Smooth muscle cell of trachea (primary cell): ENCODE results near the gene MMP24. TPM values are rescaled to one million over a fixed set of nuclear protein-coding genes. Genes with fewer than 3 reads are reported as not detected.

Experiments used
- total RNA-seq: library from RNA; depleted of rRNA; stranded (reverse); fragments of >200 nt; gene quantifications from 2 replicates; pipeline ENCODE4 v1.2.1, GENCODE V29; 2014

Gene MMP24
- 0.29 and 0.50 TPM in 2 replicates for total RNA-seq

GRCh38 chr20:35226126-35226883 is at the start of gene MMP24:
MMP24 (plus strand) TSS chr20:35226690; CDS start chr20:35226739, 49 bp downstream.

GRCh38 chr20:35277531-35278395 is 51.3 kb downstream of the MMP24 start, which contains the start of gene MMP24OS:
MMP24OS (minus strand) TSS chr20:35278122; CDS start chr20:35277929, 193 bp downstream.

GRCh38 chr20:35284267-35284991 is 57.9 kb downstream of the MMP24 start, which contains the start of gene EIF6:
EIF6 (minus strand) TSS chr20:35284772; CDS start chr20:35284487, 285 bp downstream.

DNA sequence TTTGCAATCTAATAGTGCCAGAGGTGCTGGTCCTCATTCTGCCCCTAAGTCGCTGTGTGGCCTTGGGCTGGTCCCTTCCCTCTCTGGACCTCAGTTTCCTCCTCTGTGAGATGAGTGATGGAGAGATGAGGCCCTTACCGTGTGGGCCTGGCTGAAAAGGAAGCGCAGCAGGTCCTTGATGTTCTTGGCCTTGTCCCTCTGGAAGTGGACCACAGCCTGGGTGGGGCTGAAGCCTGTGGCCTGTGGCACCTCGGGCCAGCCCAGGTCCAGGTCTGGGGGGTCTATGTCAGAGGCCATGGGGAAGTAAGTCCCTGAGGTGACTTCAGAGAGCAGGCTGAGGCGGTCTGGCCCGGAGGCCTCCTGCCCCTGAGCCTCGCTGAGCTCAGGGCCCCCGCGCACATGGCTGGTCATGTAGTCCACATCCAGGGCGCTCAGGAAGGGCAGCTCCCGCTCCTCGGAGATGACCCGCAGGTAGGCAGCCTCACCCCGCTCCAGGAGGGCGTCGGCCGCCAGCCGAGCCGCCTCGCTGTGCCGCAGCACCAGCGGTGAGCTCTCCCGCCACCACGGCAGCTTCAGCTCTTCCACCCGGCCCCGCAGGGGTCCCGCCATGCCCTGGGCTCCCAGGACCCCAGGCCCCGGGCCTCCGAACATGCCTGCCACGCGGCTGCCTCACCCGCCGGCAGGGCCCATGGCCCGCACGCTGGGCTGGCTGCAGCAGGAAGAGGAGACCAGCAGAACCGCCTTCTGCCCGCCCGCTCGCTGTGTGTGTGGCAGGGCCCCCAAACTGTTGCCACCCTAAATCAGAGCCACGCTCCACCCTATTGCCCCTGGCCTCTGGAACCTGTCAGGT is 65.4 kb downstream of the MMP24 start, which contains the start of gene FAM83C:
Gene FAM83C (minus strand): TSS at position 772 of the 850 bp plus-strand sequence. CDS start 121 bp downstream, at position 651.

Other genes with a start within 250 kb of the MMP24 start
- 86.2 and 90.2 TPM in 2 replicates for gene TRPC4AP, start 133.9 kb upstream of the MMP24 start, total RNA-seq
- 46.5 and 82.0 TPM in 2 replicates for gene EDEM2, start 79.4 kb upstream of the MMP24 start, total RNA-seq
- gene PROCR, start 54.6 kb upstream of the MMP24 start, total RNA-seq, result 36.4 and 49.1 TPM in 2 replicates
- gene MMP24OS, start 51.4 kb downstream of the MMP24 start, total RNA-seq, result 16.0 and 35.1 TPM in 2 replicates
- gene EIF6, start 58.1 kb downstream of the MMP24 start, total RNA-seq, result 104 and 140 TPM in 2 replicates
- not detected in 2 replicates for gene FAM83C, start 65.7 kb downstream of the MMP24 start, total RNA-seq
- 28.5 and 34.2 TPM in 2 replicates for gene UQCC1, start 185.3 kb downstream of the MMP24 start, total RNA-seq
- gene GDF5, start 211.5 kb downstream of the MMP24 start, total RNA-seq, result 13.1 and 49.1 TPM in 2 replicates
- 35.1 and 52.8 TPM in 2 replicates for gene CEP250, start 228.9 kb downstream of the MMP24 start, total RNA-seq